GM06990 (cell line): ENCODE data around the gene GALNT16.
"Not testable (repeated sequence)": the region's sequence is repeated elsewhere in the genome, so short reads cannot be mapped to it uniquely, and the experiment has no call there.

ENCODE experiments used
- DNase-seq: peaks from one replicate; pipeline ENCODE4 v3.0.0-alpha.2; 2011; ENCODE audit not compliant: insufficient read length; ENCODE audit errors: extremely low read depth
- H3K27me3 ChIP-seq: replicated peaks from 2 replicates; pipeline ENCODE4 v1.6.0; 2011; ENCODE audit warnings: low read length; ENCODE audit not compliant: control insufficient read depth, insufficient read depth
- H3K36me3 ChIP-seq: 2 replicates; pipeline ENCODE4 v1.5.1; 2011; ENCODE audit warnings: low read length; ENCODE audit not compliant: control insufficient read depth, insufficient read depth
- H3K4me3 ChIP-seq: replicated peaks from 2 replicates; pipeline ENCODE4 v1.5.1; 2011; ENCODE audit warnings: low read depth, mild to moderate bottlenecking, control low read depth, low read length
- TF ChIP-seq, protein P1 (sequence below): IDR thresholded peaks from 2 replicates; pipeline ENCODE4 v1.5.1; 2011; ENCODE audit warnings: low read length, control low read depth, mild to moderate bottlenecking, inconsistent platforms; ENCODE audit not compliant: insufficient read depth, poor library complexity, severe bottlenecking

The GALNT16 gene

DNA sequence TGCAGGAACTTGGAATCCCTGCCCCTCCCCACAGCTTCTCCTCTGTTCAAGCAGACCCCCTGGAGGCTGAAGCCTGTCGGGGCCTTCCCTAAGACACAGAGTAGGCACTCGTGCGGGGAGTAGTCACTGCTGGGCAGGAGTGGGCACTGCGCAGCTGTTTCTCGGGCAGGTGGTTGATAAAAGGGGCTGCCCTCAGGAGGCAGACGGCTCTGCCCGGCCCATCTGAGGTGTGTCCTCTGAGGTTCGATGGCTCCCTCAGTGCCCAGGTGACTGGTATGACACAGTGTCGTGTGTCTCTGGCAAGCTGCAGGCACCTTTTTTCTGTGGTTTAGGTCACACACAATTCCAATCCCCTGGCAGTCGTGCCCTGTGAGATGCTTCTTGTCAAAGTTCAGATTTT lies 10.1 kb downstream of the GALNT16 start:
- Histone ChIP-seq H3K27me3 (peaks cover 3% of the 10 kb centered on the region), H3K36me3 (no peaks in the 10 kb centered on the region), H3K4me3 (no peak overlapping the region)
- TF ChIP-seq, protein P1, sequence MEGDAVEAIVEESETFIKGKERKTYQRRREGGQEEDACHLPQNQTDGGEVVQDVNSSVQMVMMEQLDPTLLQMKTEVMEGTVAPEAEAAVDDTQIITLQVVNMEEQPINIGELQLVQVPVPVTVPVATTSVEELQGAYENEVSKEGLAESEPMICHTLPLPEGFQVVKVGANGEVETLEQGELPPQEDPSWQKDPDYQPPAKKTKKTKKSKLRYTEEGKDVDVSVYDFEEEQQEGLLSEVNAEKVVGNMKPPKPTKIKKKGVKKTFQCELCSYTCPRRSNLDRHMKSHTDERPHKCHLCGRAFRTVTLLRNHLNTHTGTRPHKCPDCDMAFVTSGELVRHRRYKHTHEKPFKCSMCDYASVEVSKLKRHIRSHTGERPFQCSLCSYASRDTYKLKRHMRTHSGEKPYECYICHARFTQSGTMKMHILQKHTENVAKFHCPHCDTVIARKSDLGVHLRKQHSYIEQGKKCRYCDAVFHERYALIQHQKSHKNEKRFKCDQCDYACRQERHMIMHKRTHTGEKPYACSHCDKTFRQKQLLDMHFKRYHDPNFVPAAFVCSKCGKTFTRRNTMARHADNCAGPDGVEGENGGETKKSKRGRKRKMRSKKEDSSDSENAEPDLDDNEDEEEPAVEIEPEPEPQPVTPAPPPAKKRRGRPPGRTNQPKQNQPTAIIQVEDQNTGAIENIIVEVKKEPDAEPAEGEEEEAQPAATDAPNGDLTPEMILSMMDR, result no peak
- no peak for DNase-seq

DNA sequence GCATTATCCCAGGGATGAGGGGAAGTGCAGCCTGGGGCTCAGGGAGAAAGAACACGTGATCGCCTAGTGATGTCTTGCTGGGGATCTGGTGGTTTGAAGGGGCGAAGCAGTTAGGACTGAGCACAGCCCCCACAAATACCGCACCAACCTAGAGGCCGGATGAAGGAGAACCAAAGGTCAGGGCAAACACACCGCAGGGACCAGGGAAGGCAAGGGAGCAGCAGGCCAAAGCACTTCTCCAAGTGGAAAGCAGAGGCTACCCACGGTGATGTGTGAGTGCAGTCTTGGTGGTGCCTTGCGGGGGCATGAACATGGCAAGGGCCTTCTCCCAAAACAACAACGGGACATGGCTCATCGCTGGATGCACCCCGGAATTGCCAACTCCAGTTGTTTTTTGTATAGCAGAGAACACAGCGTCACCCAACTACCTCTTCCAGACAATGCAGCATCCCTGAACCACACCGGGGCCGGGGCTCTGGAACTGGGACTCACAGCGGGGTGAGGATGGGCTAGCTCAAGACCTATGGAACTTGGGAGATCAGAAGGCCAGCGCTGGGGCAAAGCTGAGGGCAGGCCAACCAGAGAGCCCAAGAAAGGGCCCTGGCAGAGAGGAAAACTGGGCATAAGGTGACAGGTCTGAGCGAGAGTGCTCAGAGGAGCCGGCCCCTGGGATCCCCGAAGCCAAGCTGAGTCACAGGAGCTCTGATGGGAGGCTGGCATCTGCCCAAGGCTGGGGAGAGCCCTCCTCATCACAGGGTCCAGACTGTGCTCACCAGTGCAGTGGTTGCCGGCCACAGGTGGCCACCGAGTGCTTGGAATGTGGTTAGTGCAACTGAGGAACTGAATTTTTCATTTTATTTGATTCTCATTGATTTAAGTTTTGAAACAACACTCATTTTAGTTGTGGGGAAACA lies 11.1 kb downstream of the GALNT16 start:
- TF ChIP-seq, protein P1, result no peak
- H3K27me3 ChIP-seq, result peaks cover 1% of the 10 kb centered on the region
- H3K36me3 ChIP-seq, result no peaks in the 10 kb centered on the region
- no peak overlapping the region for H3K4me3 ChIP-seq
- no peak for DNase-seq

DNA sequence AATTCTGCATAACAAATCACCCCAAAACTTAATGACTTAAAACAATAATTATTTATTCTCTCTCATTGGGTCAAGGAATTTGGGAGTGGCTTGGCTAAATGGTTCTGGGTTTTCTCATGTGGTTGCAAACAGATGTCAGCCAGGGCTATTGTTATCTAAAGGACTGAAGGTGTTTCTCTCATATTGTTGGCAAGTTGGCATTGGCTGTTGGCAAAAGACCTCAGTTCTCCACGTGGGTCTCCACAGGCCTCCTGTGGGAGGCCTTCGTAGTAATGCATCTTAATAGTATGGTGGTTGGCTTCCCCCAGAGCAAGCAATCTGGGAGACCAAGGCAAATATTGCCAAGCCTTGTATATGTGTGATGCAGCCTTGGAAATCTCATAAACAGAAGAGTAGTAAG lies 14.4 kb downstream of the GALNT16 start:
- TF ChIP-seq, protein P1, result no peak
- no peak overlapping the region for H3K4me3 ChIP-seq
- no peaks in the 10 kb centered on the region for H3K36me3 ChIP-seq
- no peak for DNase-seq
- H3K27me3 ChIP-seq, result no peaks in the 10 kb centered on the region; the same call in none of the 2 replicates

DNA sequence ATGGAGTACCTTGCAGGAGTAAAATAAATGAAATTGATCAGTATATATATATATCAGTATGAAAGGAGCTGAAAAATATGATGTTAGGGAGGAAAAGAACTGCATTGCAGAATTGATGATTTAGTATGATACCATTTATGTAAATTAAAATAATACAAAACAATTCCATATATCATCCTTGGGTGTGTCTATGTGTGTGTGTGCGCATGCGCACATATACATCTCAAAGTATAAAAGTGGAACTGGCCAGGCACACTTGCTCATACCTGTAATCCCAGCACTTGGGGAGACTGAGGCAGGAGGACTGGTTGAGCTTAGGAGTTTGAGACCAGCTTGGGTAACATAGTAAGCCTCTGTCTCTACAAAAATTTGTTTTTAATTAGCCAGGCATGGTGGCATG lies 15.4 kb downstream of the GALNT16 start:
- Histone ChIP-seq H3K36me3 (no peaks in the 10 kb centered on the region), H3K27me3 (no peaks in the 10 kb centered on the region; the same call in none of the 2 replicates), H3K4me3 (no peak overlapping the region)
- no peak for DNase-seq
- TF ChIP-seq, protein P1, result no peak

DNA sequence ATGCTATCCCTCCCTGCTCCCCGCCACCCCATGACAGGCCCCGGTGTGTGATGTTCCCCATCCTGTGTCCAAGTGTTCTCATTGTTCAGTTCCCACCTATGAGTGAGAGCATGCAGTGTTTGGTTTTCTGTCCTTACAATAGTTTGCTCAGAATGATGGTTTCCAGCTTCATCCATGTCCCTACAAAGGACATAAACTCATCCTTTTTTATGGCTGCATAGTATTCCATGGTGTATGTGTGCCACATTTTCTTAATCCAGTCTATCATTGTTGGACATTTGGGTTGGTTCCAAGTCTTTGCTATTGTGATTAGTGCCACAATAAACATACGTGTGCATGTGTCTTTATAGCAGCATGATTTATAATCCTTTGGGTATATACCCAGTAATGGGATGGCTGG lies 17.4 kb downstream of the GALNT16 start:
- not testable (repeated sequence) for H3K36me3 ChIP-seq, DNase-seq, H3K27me3 ChIP-seq, H3K4me3 ChIP-seq

DNA sequence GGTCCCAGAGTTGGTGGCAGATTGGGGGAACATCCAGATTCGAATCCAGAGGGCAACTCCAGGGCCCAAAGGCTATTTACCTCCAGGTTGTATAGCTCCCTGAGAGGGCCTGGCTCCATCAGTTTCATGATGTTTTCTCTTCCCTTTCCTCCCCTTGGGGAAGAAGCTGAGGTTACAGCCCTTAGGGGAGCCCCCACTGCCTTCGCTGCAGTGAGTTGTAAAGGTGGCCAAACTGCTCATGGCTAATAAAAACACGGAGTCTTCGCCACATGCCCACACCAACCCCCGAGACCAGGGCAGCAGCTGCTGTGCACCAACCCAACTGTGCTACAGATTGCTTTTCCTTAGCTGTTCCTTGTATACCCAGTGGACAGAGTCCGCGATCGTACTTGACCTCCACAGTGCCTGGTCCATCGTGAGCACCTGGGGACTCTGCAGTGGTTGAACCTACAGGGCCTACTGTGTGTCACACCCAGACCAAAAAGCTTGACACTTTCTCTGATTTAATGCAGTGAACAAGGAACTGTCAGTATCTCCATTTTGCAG lies 20.9 kb downstream of the GALNT16 start:
- no peak for DNase-seq
- Histone ChIP-seq H3K27me3 (no peaks in the 10 kb centered on the region; the same call in 1 of the 2 replicates), H3K36me3 (no peaks in the 10 kb centered on the region), H3K4me3 (no peak overlapping the region)
- TF ChIP-seq, protein P1, result no peak
